HEK293T (cell line): ENCODE data around the gene ASPSCR1.

Experiments
- FOXA1 ChIP-seq: fragments of 450-650 bp; IDR thresholded peaks from 2 replicates; pipeline ENCODE4 v1.6.1; 2016; ENCODE audit warnings: mild to moderate bottlenecking
- FOXK2 ChIP-seq: fragments of 450-650 bp; IDR thresholded peaks from 2 replicates; pipeline ENCODE4 v1.6.1; 2016; ENCODE audit warnings: mild to moderate bottlenecking
- FOXM1 ChIP-seq: fragments of 450-650 bp; IDR thresholded peaks from 2 replicates; pipeline ENCODE4 v1.6.1; 2017; ENCODE audit warnings: mild to moderate bottlenecking, borderline replicate concordance
- L3MBTL2 ChIP-seq: fragments of 450-650 bp; conservative IDR thresholded peaks from 2 replicates; pipeline ENCODE4 v1.6.1; 2016; ENCODE audit warnings: mild to moderate bottlenecking
- LEF1 ChIP-seq: fragments of 450-650 bp; IDR thresholded peaks from 2 replicates; pipeline ENCODE4 v1.6.1; 2017; ENCODE audit warnings: mild to moderate bottlenecking, borderline replicate concordance
- NFRKB ChIP-seq: fragments of 450-650 bp; IDR thresholded peaks from 2 replicates; pipeline ENCODE4 v1.6.1; 2016; ENCODE audit warnings: mild to moderate bottlenecking, moderate library complexity
- SP1 ChIP-seq: fragments of 450-650 bp; IDR thresholded peaks from 2 replicates; pipeline ENCODE4 v1.6.1; 2017
- SUZ12 ChIP-seq: fragments of 450-650 bp; IDR thresholded peaks from 2 replicates; pipeline ENCODE4 v1.6.1; 2016; ENCODE audit warnings: mild to moderate bottlenecking
- TARDBP ChIP-seq: fragments of 450-650 bp; IDR thresholded peaks from 2 replicates; pipeline ENCODE4 v1.6.1; 2016
- ZNF384 ChIP-seq: fragments of 450-650 bp; IDR thresholded peaks from 2 replicates; pipeline ENCODE4 v1.6.1; 2016

DNA sequence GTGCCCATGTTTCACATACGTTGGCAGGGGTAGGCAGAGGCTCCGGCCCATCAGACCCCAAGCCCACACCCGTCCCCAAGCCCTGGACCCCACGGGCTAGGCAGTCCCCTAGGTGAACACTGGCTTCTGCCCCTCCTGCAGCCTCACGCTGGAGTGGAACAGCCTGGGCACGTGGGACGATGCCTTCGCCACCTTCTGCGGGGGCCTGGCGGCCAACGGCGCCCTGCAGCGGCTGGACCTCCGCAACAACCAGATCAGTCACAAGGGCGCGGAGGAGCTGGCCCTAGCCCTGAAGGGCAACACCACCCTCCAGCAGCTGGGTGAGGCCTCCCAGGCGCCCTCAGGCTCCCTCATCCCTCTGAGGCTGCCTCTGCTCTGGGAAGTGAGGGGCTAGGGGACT is 47.4 kb downstream of the ASPSCR1 start:
- TF ChIP-seq ZNF384, result no peak
- no peak for TF ChIP-seq SP1
- TF ChIP-seq SUZ12, result no peak
- no peak for TF ChIP-seq TARDBP
- no peak for TF ChIP-seq LEF1
- TF ChIP-seq FOXM1, result no peak
- TF ChIP-seq L3MBTL2, result no peak
- no peak for TF ChIP-seq FOXA1
- no peak for TF ChIP-seq FOXK2
- no peak for TF ChIP-seq NFRKB
